B cell (primary cell): ENCODE measurements around the gene CLRN1.

ENCODE experiments used
- EZH2 ChIP-seq: IDR thresholded peaks from 2 replicates; pipeline ENCODE4 v1.6.1; 2012; ENCODE audit warnings: borderline replicate concordance, low read depth, mild to moderate bottlenecking, moderate library complexity, low read length; ENCODE audit not compliant: insufficient read depth, poor library complexity, severe bottlenecking
- TF ChIP-seq, protein P1 (sequence below): fragments of 200-600 bp; IDR thresholded peaks from one replicate; pipeline ENCODE4 v1.8.0; 2022; ENCODE audit warnings: antibody characterized with exemption, mild to moderate bottlenecking

DNA sequence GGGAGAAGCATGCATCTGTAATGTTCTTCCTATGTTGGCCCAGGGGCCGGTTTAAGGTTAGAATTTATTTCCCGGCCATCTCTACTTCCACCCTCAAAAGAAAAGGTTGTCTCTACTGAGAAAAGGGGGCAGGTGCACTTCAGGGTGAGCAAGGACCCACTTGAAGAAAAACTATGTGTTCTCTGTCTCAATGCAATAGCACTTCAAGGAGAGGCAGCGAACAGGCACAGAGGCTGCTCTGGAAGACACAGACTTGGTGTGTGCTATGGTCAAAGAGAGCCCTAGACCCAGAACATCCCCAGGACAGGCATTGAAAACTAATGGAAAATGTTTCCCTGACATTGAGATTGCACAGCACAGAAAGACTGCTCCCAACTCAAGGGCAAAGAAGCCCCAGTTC, 74.9 kb downstream of the CLRN1 start:
- TF ChIP-seq, protein P1, sequence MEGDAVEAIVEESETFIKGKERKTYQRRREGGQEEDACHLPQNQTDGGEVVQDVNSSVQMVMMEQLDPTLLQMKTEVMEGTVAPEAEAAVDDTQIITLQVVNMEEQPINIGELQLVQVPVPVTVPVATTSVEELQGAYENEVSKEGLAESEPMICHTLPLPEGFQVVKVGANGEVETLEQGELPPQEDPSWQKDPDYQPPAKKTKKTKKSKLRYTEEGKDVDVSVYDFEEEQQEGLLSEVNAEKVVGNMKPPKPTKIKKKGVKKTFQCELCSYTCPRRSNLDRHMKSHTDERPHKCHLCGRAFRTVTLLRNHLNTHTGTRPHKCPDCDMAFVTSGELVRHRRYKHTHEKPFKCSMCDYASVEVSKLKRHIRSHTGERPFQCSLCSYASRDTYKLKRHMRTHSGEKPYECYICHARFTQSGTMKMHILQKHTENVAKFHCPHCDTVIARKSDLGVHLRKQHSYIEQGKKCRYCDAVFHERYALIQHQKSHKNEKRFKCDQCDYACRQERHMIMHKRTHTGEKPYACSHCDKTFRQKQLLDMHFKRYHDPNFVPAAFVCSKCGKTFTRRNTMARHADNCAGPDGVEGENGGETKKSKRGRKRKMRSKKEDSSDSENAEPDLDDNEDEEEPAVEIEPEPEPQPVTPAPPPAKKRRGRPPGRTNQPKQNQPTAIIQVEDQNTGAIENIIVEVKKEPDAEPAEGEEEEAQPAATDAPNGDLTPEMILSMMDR: no peak
- TF ChIP-seq EZH2: no peak
